Mucosa of rectum (tissue), 2 donors: ENCODE data around the gene SUSD6.

Source experiments
- H3K27ac ChIP-seq, 2 donors: one replicate each; pipeline ENCODE4 v1.7.0; 2013; ENCODE audit warnings: inconsistent platforms in 2 of 2, low read depth in 2 of 2, low read length in 2 of 2
- H3K27me3 ChIP-seq, 2 donors: one replicate each; pipeline ENCODE4 v1.7.0; 2013; ENCODE audit warnings: low read length in 2 of 2; ENCODE audit not compliant: control insufficient read depth in 2 of 2, insufficient read depth in 2 of 2
- H3K36me3 ChIP-seq, 2 donors: one replicate each; pipeline ENCODE4 v1.7.0; 2013; ENCODE audit warnings: low read length in 2 of 2; ENCODE audit not compliant: control insufficient read depth in 2 of 2, insufficient read depth in 2 of 2
- H3K4me1 ChIP-seq, 2 donors: one replicate each; pipeline ENCODE4 v1.7.0; 2013; ENCODE audit warnings: low read length in 2 of 2, mild to moderate bottlenecking in 1 of 2; ENCODE audit not compliant: control insufficient read depth in 2 of 2, insufficient read depth in 2 of 2
- H3K4me3 ChIP-seq, 2 donors: one replicate each; pipeline ENCODE4 v1.7.0; 2013; ENCODE audit warnings: low read length in 2 of 2
- H3K9ac ChIP-seq, 2 donors: one replicate each; pipeline ENCODE4 v1.7.0; 2013; ENCODE audit warnings: low read length in 2 of 2, low read depth in 1 of 2, mild to moderate bottlenecking in 1 of 2
- H3K9me3 ChIP-seq, 2 donors: one replicate each; pipeline ENCODE4 v1.7.0; 2013; ENCODE audit warnings: low read length in 2 of 2; ENCODE audit not compliant: control insufficient read depth in 2 of 2
- donor health status: healthy.
- donor health status: Normal muscosa, but diverticular disease.

SUSD6 gene

DNA sequence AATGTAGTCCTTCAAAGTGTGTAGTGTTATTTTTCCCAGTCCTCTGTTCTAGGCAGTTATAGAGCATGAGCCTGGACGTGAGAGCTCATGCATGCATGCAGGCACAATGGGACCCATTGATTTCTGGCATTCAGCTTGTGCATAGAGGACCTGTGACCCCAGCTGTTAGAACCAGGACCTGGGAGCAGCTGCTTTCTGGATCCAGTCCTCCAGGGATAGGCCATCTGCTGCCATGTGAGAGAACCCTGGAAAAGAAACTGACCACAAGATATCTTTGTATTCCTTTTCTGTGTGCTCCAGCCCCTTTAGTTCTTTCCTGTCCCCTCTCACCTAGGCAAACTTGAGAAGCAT, 76.9 kb downstream of the SUSD6 start:
- H3K4me3 ChIP-seq = no peak overlapping the region
- peaks cover 3% of the 10 kb centered on the region in 2 donors for H3K36me3 ChIP-seq
- H3K9me3 ChIP-seq = no peaks in the 10 kb centered on the region
- no peak overlapping the region for H3K27ac ChIP-seq
- peaks cover 25 to 34% of the 10 kb centered on the region in 2 donors for H3K4me1 ChIP-seq
- H3K9ac ChIP-seq = no peak overlapping the region
- no peaks in the 10 kb centered on the region for H3K27me3 ChIP-seq

DNA sequence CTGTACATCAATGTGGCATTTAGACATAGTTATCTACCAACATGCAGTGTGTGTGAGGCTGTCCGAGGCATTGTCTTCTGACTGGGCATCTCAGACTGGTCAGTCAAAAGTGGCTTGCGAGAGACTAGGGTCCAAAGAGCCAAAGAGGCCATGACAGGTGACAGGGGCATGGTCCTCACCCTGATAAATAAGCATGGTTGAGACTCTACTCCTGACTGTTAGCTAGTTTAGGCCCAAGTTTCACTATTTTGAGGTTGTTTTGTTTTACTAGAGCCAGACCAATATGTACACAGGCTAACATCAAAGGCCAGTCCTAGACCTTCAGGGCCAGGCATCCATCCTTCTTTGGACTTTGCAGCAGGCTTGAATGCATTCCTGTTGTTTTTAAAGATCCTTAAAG, 78.6 kb downstream of the SUSD6 start:
- Histone ChIP-seq H3K27me3 (no peaks in the 10 kb centered on the region), H3K9me3 (no peaks in the 10 kb centered on the region), H3K36me3 (peaks cover 3% of the 10 kb centered on the region in 2 donors), H3K27ac (no peak overlapping the region), H3K4me3 (no peak overlapping the region), H3K4me1 (peaks cover 35 to 38% of the 10 kb centered on the region in 2 donors), H3K9ac (no peak overlapping the region)

DNA sequence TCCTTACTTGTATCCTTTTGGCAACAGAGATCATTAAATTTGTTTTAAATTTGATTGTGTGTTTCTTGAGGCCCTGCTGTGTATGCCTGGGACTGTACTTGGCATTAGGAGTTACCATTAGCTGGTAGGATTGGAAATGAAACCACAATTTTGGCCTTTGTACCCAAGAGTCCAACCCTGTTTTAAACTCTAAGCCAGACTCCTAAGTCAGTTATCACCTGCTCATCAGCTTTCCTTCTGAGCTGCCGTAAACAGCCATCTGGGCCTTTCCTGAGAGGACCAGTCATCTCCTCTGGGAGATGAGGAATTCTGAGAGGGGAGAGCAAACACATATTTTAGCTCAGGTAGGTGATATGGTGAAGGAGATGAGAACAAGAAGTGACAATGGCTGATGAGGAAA, 81.2 kb downstream of the SUSD6 start:
- Histone ChIP-seq H3K4me3 (peak overlapping the region in 1 of 2 donors; percentile 26), H3K9ac (no peak overlapping the region), H3K36me3 (peaks cover 3% of the 10 kb centered on the region in 2 donors), H3K4me1 (peaks cover 50 to 56% of the 10 kb centered on the region in 2 donors), H3K27ac (peak overlapping the region; percentile 87 to 98), H3K27me3 (no peaks in the 10 kb centered on the region), H3K9me3 (no peaks in the 10 kb centered on the region)

DNA sequence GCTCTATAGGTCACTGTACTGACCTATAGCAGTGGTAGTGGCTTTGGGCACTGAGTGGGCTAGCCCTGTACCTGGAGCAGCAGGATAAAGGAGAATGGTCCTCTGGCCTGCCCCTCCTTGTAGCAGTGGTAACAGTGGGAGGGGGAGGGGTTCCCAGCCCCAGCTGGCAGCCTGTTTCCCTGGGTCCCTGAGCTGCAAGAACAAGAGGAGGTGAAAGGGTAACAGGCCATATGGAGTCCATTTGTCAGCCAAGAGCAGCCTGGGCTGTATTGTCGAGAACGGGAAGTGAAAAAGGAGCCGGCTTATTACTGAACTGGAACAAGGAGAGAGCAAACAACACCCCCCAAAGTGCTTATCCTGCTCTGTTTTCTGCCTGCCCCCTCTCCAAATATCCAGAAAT, 81.7 kb downstream of the SUSD6 start:
- Histone ChIP-seq H3K9ac (peak overlapping the region in 1 of 2 donors; percentile 8), H3K36me3 (peaks cover 3% of the 10 kb centered on the region in 2 donors), H3K27ac (peak overlapping the region; percentile 87 to 98), H3K4me3 (peak overlapping the region in 1 of 2 donors; percentile 26), H3K4me1 (peaks cover 50 to 58% of the 10 kb centered on the region in 2 donors), H3K27me3 (no peaks in the 10 kb centered on the region), H3K9me3 (no peaks in the 10 kb centered on the region)

DNA sequence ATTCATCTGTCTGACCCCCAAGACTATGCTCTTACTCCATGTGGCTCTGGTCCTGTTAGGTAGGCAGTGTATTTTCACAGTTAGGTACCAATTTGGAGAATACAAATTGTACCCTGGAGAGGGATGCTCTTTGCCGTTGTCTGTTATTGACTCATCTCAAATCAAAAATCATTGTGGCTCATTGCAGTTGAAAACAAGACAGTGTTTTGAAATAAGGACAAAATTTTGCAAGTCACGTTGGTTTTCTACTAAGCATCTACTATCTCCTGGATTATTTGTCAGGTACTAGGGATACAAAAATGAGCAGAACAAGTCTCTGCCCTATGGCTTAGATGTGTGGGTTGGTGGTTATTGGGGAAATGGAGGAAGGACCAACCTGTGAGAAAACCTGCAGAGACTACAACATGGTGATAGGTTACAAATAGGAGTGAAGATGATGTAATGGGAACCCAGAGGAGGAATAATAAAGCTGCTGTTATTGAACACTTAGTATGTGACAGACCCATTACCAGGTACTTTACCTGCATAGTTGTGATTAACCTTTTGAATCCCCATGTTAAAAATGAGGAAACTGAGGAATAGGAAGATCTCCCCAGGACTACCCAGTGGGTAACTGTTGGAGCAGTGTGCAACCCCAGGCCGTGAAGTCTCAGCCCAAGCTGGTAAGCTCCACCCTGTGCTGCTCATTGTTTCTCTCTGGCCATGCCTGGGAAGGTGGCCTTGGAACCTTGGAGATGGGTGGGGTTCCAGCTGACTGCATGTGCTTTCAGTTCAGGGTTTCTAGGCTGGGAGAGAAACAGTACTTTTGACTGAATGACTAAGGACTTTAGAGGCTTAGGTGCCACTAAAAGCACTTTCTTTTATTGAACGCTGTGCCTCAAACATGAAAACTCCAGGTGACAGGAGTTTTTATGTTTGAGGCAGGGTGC, 82.7 kb downstream of the SUSD6 start:
- H3K9ac ChIP-seq = peak overlapping the region; percentile 58 to 66
- no peaks in the 10 kb centered on the region for H3K27me3 ChIP-seq
- H3K4me1 ChIP-seq = peaks cover 50 to 58% of the 10 kb centered on the region in 2 donors
- peak overlapping the region in 1 of 2 donors; percentile 25 for H3K4me3 ChIP-seq
- H3K36me3 ChIP-seq = no peaks in the 10 kb centered on the region
- H3K9me3 ChIP-seq = no peaks in the 10 kb centered on the region
- H3K27ac ChIP-seq = peak overlapping the region; percentile 87 to 98

DNA sequence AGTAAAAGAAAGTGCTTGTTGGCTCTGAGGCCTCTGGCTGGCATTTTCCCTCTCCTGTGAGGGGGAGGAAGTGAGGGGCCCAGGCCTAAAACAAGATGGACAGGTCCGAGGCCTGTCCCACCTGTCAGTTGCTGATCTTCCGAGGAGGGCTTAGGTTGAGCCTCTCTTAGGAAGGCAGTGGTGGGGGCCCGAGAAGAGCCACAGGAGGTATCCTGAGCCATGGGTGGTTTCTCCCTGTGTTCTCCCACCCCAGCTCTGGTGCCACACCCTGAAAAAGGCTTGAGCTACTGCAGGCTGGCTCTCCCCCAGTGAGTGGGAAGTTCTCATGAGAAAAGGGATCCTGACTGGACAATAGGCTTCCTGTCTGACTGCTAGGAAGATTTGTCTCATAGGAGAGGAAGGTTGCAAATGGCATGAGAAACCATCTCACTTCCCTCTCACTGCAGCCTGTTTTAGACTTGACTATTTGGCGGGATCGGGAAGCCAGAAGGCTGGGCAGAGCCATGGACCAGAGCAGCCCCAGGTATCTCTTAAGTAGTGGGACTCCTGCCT, 83.4 kb downstream of the SUSD6 start:
- Histone ChIP-seq H3K4me1 (peaks cover 50 to 58% of the 10 kb centered on the region in 2 donors), H3K4me3 (peak overlapping the region; percentile 25 to 49), H3K27ac (peak overlapping the region; percentile 87 to 98), H3K9me3 (no peaks in the 10 kb centered on the region), H3K27me3 (no peaks in the 10 kb centered on the region), H3K9ac (peak overlapping the region; percentile 58 to 66), H3K36me3 (no peaks in the 10 kb centered on the region)

DNA sequence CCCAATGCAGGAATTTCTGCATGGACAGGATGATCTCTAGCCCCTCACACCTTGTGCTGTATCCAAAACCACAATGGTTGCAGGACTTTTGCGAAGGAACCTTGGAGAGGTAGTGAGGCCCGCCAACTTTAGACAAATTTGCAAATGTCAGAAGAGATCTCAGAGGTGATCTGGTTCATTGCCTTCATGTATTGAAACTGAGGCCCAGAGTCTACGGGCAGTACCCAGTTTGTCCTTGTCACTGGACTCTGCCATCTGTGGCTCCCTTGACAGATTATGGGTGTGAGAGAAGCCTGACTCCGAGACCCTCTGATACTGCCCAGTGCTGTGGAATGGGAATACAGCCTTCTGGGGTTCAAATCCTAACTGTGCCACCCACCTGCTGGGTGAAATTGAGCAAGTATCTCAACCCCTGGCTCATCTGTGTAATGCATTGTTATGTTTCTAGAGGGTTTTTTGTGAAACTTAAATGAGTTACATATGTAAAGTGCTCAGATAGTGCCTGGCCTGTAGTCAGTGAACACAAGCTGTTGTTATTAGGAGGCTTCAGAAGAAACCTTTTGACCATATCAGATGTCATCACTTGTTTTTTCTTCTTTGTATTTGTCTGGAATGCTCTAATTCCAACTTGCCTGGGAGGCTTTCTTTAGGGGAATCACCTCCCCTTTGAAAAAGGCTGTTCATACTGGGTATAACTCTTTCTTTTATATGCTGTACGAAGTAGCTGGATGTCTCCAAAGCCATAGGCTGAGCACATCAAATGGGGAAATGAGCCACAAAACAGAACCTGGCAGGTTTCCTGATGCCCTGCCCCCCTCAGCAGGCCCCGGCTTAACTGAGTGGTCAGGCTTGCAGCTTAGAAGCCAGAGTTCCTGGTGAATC, 84.2 kb downstream of the SUSD6 start:
- peaks cover 50 to 58% of the 10 kb centered on the region in 2 donors for H3K4me1 ChIP-seq
- H3K9ac ChIP-seq = peak overlapping the region; percentile 58 to 66
- no peaks in the 10 kb centered on the region for H3K36me3 ChIP-seq
- no peaks in the 10 kb centered on the region for H3K27me3 ChIP-seq
- no peaks in the 10 kb centered on the region for H3K9me3 ChIP-seq
- H3K27ac ChIP-seq = peak overlapping the region; percentile 87 to 98
- peak overlapping the region; percentile 26 to 49 for H3K4me3 ChIP-seq

DNA sequence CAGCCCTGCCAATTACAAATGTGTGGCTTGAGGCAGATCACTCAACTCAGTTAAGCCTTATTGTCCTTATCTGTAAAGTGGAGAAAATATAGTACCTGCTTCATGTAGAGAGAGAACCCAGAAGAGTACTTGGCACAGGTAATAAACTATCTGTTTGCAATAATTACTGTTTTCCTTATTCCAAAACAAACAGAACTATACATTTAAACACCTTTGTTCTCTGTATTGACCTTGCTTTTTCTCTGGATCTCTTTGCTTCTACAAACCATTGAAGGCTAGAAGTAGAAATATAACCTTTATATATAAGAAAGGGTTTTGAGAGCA, 84.8 kb downstream of the SUSD6 start:
- peaks cover 50 to 59% of the 10 kb centered on the region in 2 donors for H3K4me1 ChIP-seq

DNA sequence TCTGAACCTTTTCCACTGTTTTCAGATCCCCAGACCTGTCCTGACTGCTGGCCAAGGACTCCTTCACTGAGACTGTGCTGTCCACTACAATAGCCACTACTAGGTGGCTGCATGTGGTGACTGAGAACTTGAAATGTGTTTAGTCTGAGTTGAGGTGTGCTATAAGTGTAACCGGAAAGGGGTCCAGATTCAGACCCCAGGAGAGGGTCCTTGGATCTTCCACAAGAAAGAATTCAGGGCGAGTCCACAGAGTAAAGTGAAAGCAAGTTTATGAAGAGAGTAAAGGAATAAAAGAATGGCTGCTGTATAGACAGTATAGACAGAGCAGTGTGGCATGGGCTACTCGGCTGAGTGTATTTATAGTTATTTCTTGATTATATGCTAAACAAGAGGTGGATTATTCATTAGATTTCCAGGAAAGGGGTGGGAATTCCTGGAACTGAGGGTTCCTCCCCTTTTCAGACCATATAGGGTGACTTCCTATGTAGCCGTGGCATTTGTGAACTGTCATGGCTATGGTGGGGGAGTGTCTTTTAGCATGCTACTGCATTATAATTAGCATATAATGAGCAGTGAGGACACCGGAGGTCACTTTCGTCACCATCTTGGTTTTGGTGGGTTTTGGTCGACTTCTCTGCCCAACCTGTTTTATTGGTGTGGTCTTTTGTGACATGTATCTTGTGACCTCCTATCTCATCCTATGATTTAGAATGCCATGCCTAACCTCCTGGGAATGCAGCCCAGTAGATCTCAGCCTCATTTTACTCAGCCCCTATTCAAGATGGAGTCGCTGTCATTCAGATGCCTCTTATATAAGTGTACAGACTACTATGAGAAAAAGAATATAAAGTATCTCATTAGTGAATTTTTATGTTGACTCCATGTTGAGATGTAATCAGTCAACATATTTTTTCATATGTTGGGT, 85.5 kb downstream of the SUSD6 start:
- no peaks in the 10 kb centered on the region for H3K36me3 ChIP-seq
- peaks cover 57 to 62% of the 10 kb centered on the region in 2 donors for H3K4me1 ChIP-seq
- H3K9me3 ChIP-seq = no peaks in the 10 kb centered on the region
- H3K27ac ChIP-seq = peak overlapping the region; percentile 87 to 98
- peak overlapping the region; percentile 52 to 56 for H3K9ac ChIP-seq
- H3K4me3 ChIP-seq = peak overlapping the region in 1 of 2 donors; percentile 32
- H3K27me3 ChIP-seq = no peaks in the 10 kb centered on the region

More for the DNA sequence above, 84.8 kb downstream of the SUSD6 start:
- no peaks in the 10 kb centered on the region for H3K36me3 ChIP-seq
- peak overlapping the region in 1 of 2 donors; percentile 56 for H3K9ac ChIP-seq
- H3K27me3 ChIP-seq = no peaks in the 10 kb centered on the region
- H3K4me3 ChIP-seq = peak overlapping the region in 1 of 2 donors; percentile 26
- no peaks in the 10 kb centered on the region for H3K9me3 ChIP-seq
- H3K27ac ChIP-seq = peak overlapping the region; percentile 87 to 98
